KMS-11 (cell line): ENCODE data around the gene TTC34.
"Not testable (repeated sequence)": the region's sequence is repeated elsewhere in the genome, so short reads cannot be mapped to it uniquely, and the experiment has no call there.

Experiments used
- H2AFZ ChIP-seq: fragments of 200-600 bp; sonication (generic); 2 replicates; pipeline ENCODE4 v1.6.1; 2016; ENCODE audit warnings: antibody characterized with exemption, mixed run types, low read depth
- H3K27ac ChIP-seq: fragments of 200-600 bp; sonication (generic); 2 replicates; pipeline ENCODE4 v1.6.1; 2016; ENCODE audit warnings: mild to moderate bottlenecking, mixed run types
- H3K27me3 ChIP-seq: fragments of 200-600 bp; sonication (generic); 2 replicates; pipeline ENCODE4 v1.6.1; 2017; ENCODE audit warnings: mild to moderate bottlenecking, low read depth, mixed run types, moderate library complexity; ENCODE audit not compliant: insufficient read depth
- H3K36me3 ChIP-seq: fragments of 200-600 bp; sonication (generic); 2 replicates; pipeline ENCODE4 v1.6.1; 2017; ENCODE audit warnings: mild to moderate bottlenecking, mixed run types; ENCODE audit not compliant: insufficient read depth
- H3K4me1 ChIP-seq: fragments of 200-600 bp; sonication (generic); 2 replicates; pipeline ENCODE4 v1.6.1; 2016; ENCODE audit warnings: mild to moderate bottlenecking, low read depth, mixed run types; ENCODE audit not compliant: poor library complexity, severe bottlenecking
- H3K4me2 ChIP-seq: fragments of 200-600 bp; sonication (generic); 2 replicates; pipeline ENCODE4 v1.7.0; 2016; ENCODE audit warnings: mild to moderate bottlenecking, mixed run types
- H3K4me3 ChIP-seq: fragments of 200-600 bp; sonication (generic); IDR thresholded peaks from 2 replicates; pipeline ENCODE4 v1.6.1; 2017; ENCODE audit warnings: low read depth, low read length, mixed read lengths; ENCODE audit not compliant: insufficient read depth
- H3K79me2 ChIP-seq: fragments of 200-600 bp; sonication (generic); 2 replicates; pipeline ENCODE4 v1.6.1; 2016; ENCODE audit warnings: low read depth, mixed run types; ENCODE audit not compliant: insufficient read depth
- H3K9ac ChIP-seq: fragments of 200-600 bp; sonication (generic); 2 replicates; pipeline ENCODE4 v1.6.1; 2016; ENCODE audit warnings: mild to moderate bottlenecking, mixed run types
- H4K20me1 ChIP-seq: fragments of 200-600 bp; sonication (generic); 2 replicates; pipeline ENCODE4 v1.6.1; 2016; ENCODE audit warnings: mild to moderate bottlenecking, mixed run types; ENCODE audit not compliant: insufficient read depth
- CTCF ChIP-seq: fragments of 200-600 bp; sonication (generic); conservative IDR thresholded peaks from 2 replicates; pipeline ENCODE4 v1.6.1; 2017; ENCODE audit warnings: low read depth, mild to moderate bottlenecking, antibody characterized with exemption, low read length, moderate library complexity, mixed read lengths

TTC34 gene

GRCh38 chr1:2778220-2778592, 23.3 kb downstream of the TTC34 start:
- peaks cover 3% of the 10 kb centered on the region; the same call in 1 of the 2 replicates for H3K27me3 ChIP-seq
- no peaks in the 10 kb centered on the region for H3K79me2 ChIP-seq
- H3K36me3 ChIP-seq = no peaks in the 10 kb centered on the region
- no peak overlapping the region for H3K27ac ChIP-seq
- H4K20me1 ChIP-seq = no peaks in the 10 kb centered on the region
- no peaks in the 10 kb centered on the region for H3K4me1 ChIP-seq
- no peak overlapping the region for H2AFZ ChIP-seq
- no peak overlapping the region for H3K4me3 ChIP-seq
- H3K9ac ChIP-seq = no peak overlapping the region
- H3K4me2 ChIP-seq = no peak overlapping the region
- no peak for TF ChIP-seq CTCF

- Histone ChIP-seq H3K36me3 (no peaks in the 10 kb centered on the region), H3K4me2 (no peak overlapping the region), H3K27me3 (peaks cover 3% of the 10 kb centered on the region; the same call in 1 of the 2 replicates), H3K79me2 (no peaks in the 10 kb centered on the region), H2AFZ (no peak overlapping the region), H3K4me1 (no peaks in the 10 kb centered on the region), H3K9ac (no peak overlapping the region), H3K4me3 (no peak overlapping the region), H3K27ac (no peak overlapping the region), H4K20me1 (no peaks in the 10 kb centered on the region)
- no peak for TF ChIP-seq CTCF
These were observed 23.9 kb downstream of the TTC34 start for GRCh38 chr1:2777424-2778219.

- not testable (repeated sequence) for H3K4me1 ChIP-seq, H3K27me3 ChIP-seq, H4K20me1 ChIP-seq, H3K36me3 ChIP-seq, H3K9ac ChIP-seq, H3K4me3 ChIP-seq, H3K27ac ChIP-seq, H3K4me2 ChIP-seq, H2AFZ ChIP-seq, H3K79me2 ChIP-seq
These were observed 26.2 kb downstream of the TTC34 start for GRCh38 chr1:2775333-2775732.

GRCh38 chr1:2768052-2768451, 33.4 kb downstream of the TTC34 start:
- not testable (repeated sequence) for H3K4me2 ChIP-seq, H3K4me3 ChIP-seq, H4K20me1 ChIP-seq

GRCh38 chr1:2759433-2759832, 42.1 kb downstream of the TTC34 start:
- not testable (repeated sequence) for H4K20me1 ChIP-seq, H3K4me3 ChIP-seq, H2AFZ ChIP-seq, H3K27ac ChIP-seq, H3K79me2 ChIP-seq, H3K36me3 ChIP-seq, H3K27me3 ChIP-seq, H3K4me2 ChIP-seq, H3K9ac ChIP-seq, H3K4me1 ChIP-seq

More at GRCh38 chr1:2768052-2768451, 33.4 kb downstream of the TTC34 start:
- H3K27ac ChIP-seq, H3K27me3 ChIP-seq, H3K79me2 ChIP-seq, H3K9ac ChIP-seq, H3K36me3 ChIP-seq, H3K4me1 ChIP-seq, H2AFZ ChIP-seq: not testable (repeated sequence)

GRCh38 chr1:2757519-2757918, 44.0 kb downstream of the TTC34 start:
- H3K9ac ChIP-seq, H3K27me3 ChIP-seq, H3K4me3 ChIP-seq, H3K79me2 ChIP-seq, H4K20me1 ChIP-seq, H2AFZ ChIP-seq, H3K36me3 ChIP-seq, H3K27ac ChIP-seq, H3K4me2 ChIP-seq, H3K4me1 ChIP-seq: not testable (repeated sequence)

- not testable (repeated sequence) for H3K79me2 ChIP-seq, H3K27me3 ChIP-seq, H3K27ac ChIP-seq, H2AFZ ChIP-seq, H3K36me3 ChIP-seq, H3K4me2 ChIP-seq, H3K4me1 ChIP-seq, H4K20me1 ChIP-seq, H3K4me3 ChIP-seq, H3K9ac ChIP-seq
These were observed 46.1 kb downstream of the TTC34 start for GRCh38 chr1:2755426-2755825.

GRCh38 chr1:2754597-2754996, 46.9 kb downstream of the TTC34 start:
- H3K79me2 ChIP-seq, H3K27ac ChIP-seq, H3K27me3 ChIP-seq, H3K4me3 ChIP-seq, H3K4me1 ChIP-seq, H3K9ac ChIP-seq, H3K36me3 ChIP-seq, H3K4me2 ChIP-seq, H4K20me1 ChIP-seq, H2AFZ ChIP-seq: not testable (repeated sequence)

GRCh38 chr1:2752503-2752902, 49.0 kb downstream of the TTC34 start:
- not testable (repeated sequence) for H3K79me2 ChIP-seq, H4K20me1 ChIP-seq, H3K36me3 ChIP-seq, H3K27me3 ChIP-seq, H3K4me3 ChIP-seq, H3K9ac ChIP-seq, H2AFZ ChIP-seq, H3K27ac ChIP-seq, H3K4me2 ChIP-seq, H3K4me1 ChIP-seq
